ENCODE measurements around the gene JAK1. TPM values are rescaled to one million over a fixed set of nuclear protein-coding genes. Genes with fewer than 3 reads are reported as not detected.
A peak's percentile ranks its signal among the peaks of the same experiment; 100 is the strongest.

JAK1 gene
- polyA plus RNA-seq, 2 of the 4 experiments (the other 2 are of a cell fraction), result 110 to 159 TPM

- ChIA-PET POLR2A (no interaction called here), CTCF (interaction anchor here (1.2 to 1.4 kb wide), 2 partner anchors 16 to 17 kb away, joined by 3 to 4 read pairs; no protein-coding TSS in a partner anchor)
- DNase-seq (ENCODE audit: low read depth in 1 of 2, low spot score in 1 of 2) (no peak), FAIRE-seq (no peak), ATAC-seq (no peak)
- Histone ChIP-seq H3K4me3 (no peak overlapping the region), H3K27ac (peak overlapping the region in 1 of 2 experiments; percentile 64; a peak in 3 of 6 replicates), H3K4me1 (peaks cover 96% of the 10 kb centered on the region), H3K4me2 (peak overlapping the region; percentile 5; the same call in 1 of the 3 replicates), H3K9me3 (no peaks in the 10 kb centered on the region)
- TF ChIP-seq CHD4 (IDR thresholded peaks at IDR 0.05; ENCODE audit: borderline replicate concordance) (no peak), POLR2A (IDR thresholded peaks at IDR 0.05; ENCODE audit: low read length) (no peak), TP53 (CRISPR knock-in tag; IDR thresholded peaks at IDR 0.05) (no peak), RCOR1 (IDR thresholded peaks at IDR 0.05; ENCODE audit: low read depth, low read length) (no peak), TFCP2L1 (CRISPR knock-in tag; IDR thresholded peaks at IDR 0.05) (no peak), MYC (IDR thresholded peaks at IDR 0.05; ENCODE audit: borderline replicate concordance, low read length) (no peak), KDM5A (IDR thresholded peaks at IDR 0.05) (no peak), JUN (IDR thresholded peaks at IDR 0.05) (no peak), MAFK (IDR thresholded peaks at IDR 0.05; ENCODE audit: partially characterized antibody) (no peak), SMC3 (IDR thresholded peaks at IDR 0.05) (no peak), CBX2 (IDR thresholded peaks at IDR 0.05; ENCODE audit: borderline replicate concordance, low read depth) (no peak), HEYL (CRISPR knock-in tag; IDR thresholded peaks at IDR 0.05) (no peak), RFX5 (IDR thresholded peaks at IDR 0.05) (no peak), RNF2 (IDR thresholded peaks at IDR 0.05; ENCODE audit: borderline replicate concordance, low read depth) (no peak)
- WGBS (ENCODE audit: missing lambda C conversion rate), result 35% methylated on average over 1 of the region's 1 CpG
These were observed 62.8 kb downstream of the JAK1 start for GRCh38 chr1:64903593-64903992.

GRCh38 chr1:64901663-64902062, 64.7 kb downstream of the JAK1 start:
- H3K4me2 ChIP-seq, result peak overlapping the region; percentile 85; the same call in 2 of the 3 replicates
- CTCF ChIA-PET, result interaction anchor here (0.5 to 1.4 kb wide), 2 partner anchors 10 to 56 kb away, joined by 3 read pairs; no protein-coding TSS in a partner anchor
- POLR2A ChIA-PET, result no interaction called here
- no peaks in the 10 kb centered on the region for H3K9me3 ChIP-seq
- peaks cover 88% of the 10 kb centered on the region for H3K4me1 ChIP-seq
- no peak for TF ChIP-seq NR3C1 (IDR thresholded peaks at IDR 0.05)
- no peak for TF ChIP-seq SREBF2 (IDR thresholded peaks at IDR 0.05)
- TF ChIP-seq CHD2 (IDR thresholded peaks at IDR 0.05; ENCODE audit: low read length, partially characterized antibody), result no peak
- no peak for TF ChIP-seq ZFP36 (IDR thresholded peaks at IDR 0.05; ENCODE audit: borderline replicate concordance, partially characterized antibody)
- FAIRE-seq (no peak), DNase-seq (ENCODE audit: low read depth in 1 of 2, low spot score in 1 of 2) (no peak), ATAC-seq (no peak)
- peak overlapping the region; percentile 85 to 89 for H3K27ac ChIP-seq
- 91% methylated on average over 2 of the region's 2 CpGs for WGBS (ENCODE audit: missing lambda C conversion rate)
- H3K4me3 ChIP-seq, result no peak overlapping the region

- Histone ChIP-seq H3K27ac (peak overlapping the region; percentile 85 to 89), H3K4me2 (peak overlapping the region; percentile 85), H3K9me3 (no peaks in the 10 kb centered on the region), H3K4me3 (no peak overlapping the region), H3K4me1 (peaks cover 88% of the 10 kb centered on the region)
- TF ChIP-seq TP53 (CRISPR knock-in tag; IDR thresholded peaks at IDR 0.05) (no peak), EHF (CRISPR knock-in tag; IDR thresholded peaks at IDR 0.05) (no peak), RAD21 (conservative IDR thresholded peaks at IDR 0.05 in 1 of 2, IDR thresholded peaks at IDR 0.05 in 1 of 2) (no peak), CHD2 (IDR thresholded peaks at IDR 0.05; ENCODE audit: low read length, partially characterized antibody) (no peak)
- ChIA-PET CTCF (no interaction called here), POLR2A (no interaction called here)
- FAIRE-seq (no peak), ATAC-seq (no peak), DNase-seq (ENCODE audit: low read depth in 1 of 2, low spot score in 1 of 2) (no peak)
- WGBS (ENCODE audit: missing lambda C conversion rate), result 59% methylated on average over 2 of the region's 2 CpGs
These were observed 65.4 kb downstream of the JAK1 start for GRCh38 chr1:64900916-64901315.

GRCh38 chr1:64898107-64898861, 68.1 kb downstream of the JAK1 start:
- H3K4me2 ChIP-seq, result peak overlapping the region; percentile 85
- ChIA-PET CTCF (interaction anchor here (0.8 to 1.6 kb wide), 4 partner anchors 11 to 75 kb away, joined by 3 to 4 read pairs (median 3); no protein-coding TSS in a partner anchor), POLR2A (interaction anchor here (0.9 to 2.0 kb wide), 6 partner anchors 13 to 68 kb away, joined by 3 to 15 read pairs (median 12); partner anchors contain the start of gene JAK1)
- ATAC-seq, result peak; percentile 92 to 94
- peaks cover 88% of the 10 kb centered on the region for H3K4me1 ChIP-seq
- H3K9me3 ChIP-seq, result no peaks in the 10 kb centered on the region
- no peak overlapping the region for H3K4me3 ChIP-seq
- WGBS (ENCODE audit: missing lambda C conversion rate), result 0% methylated on average over 4 of the region's 4 CpGs
- peak; percentile 70 to 97 for DNase-seq (ENCODE audit: low read depth in 1 of 2, low spot score in 1 of 2)
- peak overlapping the region; percentile 89 to 90 for H3K27ac ChIP-seq
- no peak for FAIRE-seq
- TF ChIP-seq RCOR1 (IDR thresholded peaks at IDR 0.05; ENCODE audit: low read depth, low read length) (no peak), ZNF302 (CRISPR knock-in tag; IDR thresholded peaks at IDR 0.05) (no peak), FOXS1 (CRISPR knock-in tag; IDR thresholded peaks at IDR 0.05) (peak; percentile 83; the same call in 1 of the 2 replicates), RAD21 (conservative IDR thresholded peaks at IDR 0.05 in 1 of 2, IDR thresholded peaks at IDR 0.05 in 1 of 2) (peak in 1 of 2 experiments; percentile 42; a peak in 3 of 5 replicates), NFE2L2 (conservative IDR thresholded peaks at IDR 0.05; ENCODE audit: low read length) (no peak), EP300 (IDR thresholded peaks at IDR 0.05) (peak; percentile 62 to 72; a peak in 4 of 5 replicates), SMC3 (IDR thresholded peaks at IDR 0.05) (peak; percentile 42; the same call in 2 of the 3 replicates), HOXA7 (CRISPR knock-in tag; IDR thresholded peaks at IDR 0.05) (no peak), FOSB (CRISPR knock-in tag; IDR thresholded peaks at IDR 0.05) (no peak), JUN (IDR thresholded peaks at IDR 0.05) (peak; percentile 87 to 93; a peak in 4 of 5 replicates), FOSL2 (IDR thresholded peaks at IDR 0.05) (peak; percentile 93), FOSL2 (CRISPR knock-in tag; IDR thresholded peaks at IDR 0.05) (peak; percentile 99), RNF2 (IDR thresholded peaks at IDR 0.05; ENCODE audit: borderline replicate concordance, low read depth) (no peak), HES2 (IDR thresholded peaks at IDR 0.05) (no peak), RFX5 (IDR thresholded peaks at IDR 0.05) (no peak), KDM5A (IDR thresholded peaks at IDR 0.05) (no peak), ZSCAN20 (CRISPR knock-in tag; IDR thresholded peaks at IDR 0.05) (no peak), MAX (IDR thresholded peaks at IDR 0.05) (peak; percentile 40), CEBPB (IDR thresholded peaks at IDR 0.05) (peak in 1 of 2 experiments; percentile 65; a peak in 1 of 4 replicates)
